Uterus (tissue), 2 donors: ENCODE data around the gene NRG3.

Experiments used
- CTCF ChIP-seq, 4 experiments: fragments of 200-600 bp in 2 of 4; fragments of 450-650 bp in 2 of 4; sonication (generic) in 2 of 4; IDR thresholded peaks; one replicate each; pipeline ENCODE4 v1.5.1; 2016 to 2019; ENCODE audit warnings: antibody characterized with exemption in 4 of 4, mild to moderate bottlenecking in 2 of 4, moderate library complexity in 1 of 4
- POLR2A ChIP-seq, 2 donors: fragments of 450-650 bp; IDR thresholded peaks; one replicate each; pipeline ENCODE4 v1.6.1; 2016; ENCODE audit warnings: antibody characterized with exemption in 2 of 2, mild to moderate bottlenecking in 1 of 2, moderate library complexity in 1 of 2

DNA sequence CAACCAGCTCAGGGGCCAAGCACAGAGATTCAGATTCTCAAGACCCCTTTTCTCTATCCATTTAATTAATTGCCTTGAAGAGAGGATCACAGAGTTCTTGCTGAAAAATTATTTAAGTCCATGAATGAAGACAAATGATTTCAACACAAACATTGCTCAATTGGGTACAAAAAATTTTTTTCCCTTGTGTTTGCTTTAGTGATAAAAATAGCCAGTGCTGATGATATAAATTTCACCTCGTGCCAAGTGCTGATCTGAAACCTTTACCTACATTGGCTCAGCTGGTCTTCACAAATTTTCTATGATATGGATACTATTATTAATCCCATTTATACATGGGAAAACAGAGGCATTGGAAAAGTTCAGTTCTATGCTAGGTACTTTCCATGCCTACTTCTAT, 377.1 kb downstream of the NRG3 start:
- no peak for TF ChIP-seq POLR2A (IDR thresholded peaks at IDR 0.05)
- TF ChIP-seq CTCF (IDR thresholded peaks at IDR 0.05): no peak
